CD14-positive monocyte (primary cell): ENCODE measurements around the gene INSYN2B. TPM values are rescaled to one million over a fixed set of nuclear protein-coding genes. Genes with fewer than 3 reads are reported as not detected.
A peak's percentile ranks its signal among the peaks of the same experiment; 100 is the strongest.

Source experiments
- DNase-seq, 3 donors: peaks; one replicate each; pipeline ENCODE4 v3.0.0-alpha.2; 2011 to 2022
- H2AFZ ChIP-seq: 2 replicates; pipeline ENCODE4 v1.6.0; 2012; ENCODE audit warnings: mild to moderate bottlenecking, low read depth, low read length, inconsistent platforms; ENCODE audit not compliant: insufficient read depth, poor library complexity, severe bottlenecking
- H3K27ac ChIP-seq, 2 donors: 1 replicate in 1 of 2; 2 replicates in 1 of 2; pipeline ENCODE4 v1.5.1; 2012 to 2013; ENCODE audit warnings: low read length in 2 of 2, control low read depth in 1 of 2, inconsistent platforms in 1 of 2, low read depth in 1 of 2, mild to moderate bottlenecking in 1 of 2
- H3K27me3 ChIP-seq, 2 donors: one replicate each; pipeline versions ENCODE4 v1.6.0 to v1.6.1; 2011 to 2013; ENCODE audit warnings: low read length in 2 of 2; ENCODE audit not compliant: control insufficient read depth in 2 of 2, insufficient read depth in 2 of 2
- H3K36me3 ChIP-seq, 2 donors: replicated peaks in 1 of 2; 1 replicate in 1 of 2; 2 replicates in 1 of 2; pipeline versions ENCODE4 v1.5.1 to v1.6.1; 2012 to 2013; ENCODE audit warnings: low read length in 2 of 2, control low read depth in 1 of 2, inconsistent platforms in 1 of 2, mild to moderate bottlenecking in 1 of 2; ENCODE audit not compliant: insufficient read depth in 2 of 2, control insufficient read depth in 1 of 2
- H3K4me1 ChIP-seq, 2 donors: 1 replicate in 1 of 2; 2 replicates in 1 of 2; pipeline versions ENCODE4 v1.5.1 to v1.6.1; 2012 to 2013; ENCODE audit warnings: low read length in 2 of 2, control low read depth in 1 of 2, inconsistent platforms in 1 of 2, mild to moderate bottlenecking in 1 of 2, moderate library complexity in 1 of 2; ENCODE audit not compliant: insufficient read depth in 2 of 2, control insufficient read depth in 1 of 2
- H3K4me2 ChIP-seq: replicated peaks from 2 replicates; pipeline ENCODE3; 2012; ENCODE audit warnings: low read length, moderate library complexity, mild to moderate bottlenecking; ENCODE audit not compliant: poor library complexity, severe bottlenecking; ENCODE audit errors: extremely low read depth
- H3K4me3 ChIP-seq, 3 experiments: fragments of 200-600 bp in 1 of 3; sonication (generic) in 1 of 3; replicated peaks in 1 of 3; 1 replicate in 2 of 3; 2 replicates in 1 of 3; pipeline ENCODE4 v1.5.1; 2011 to 2013; ENCODE audit warnings: low read length in 3 of 3, mild to moderate bottlenecking in 3 of 3, control low read depth in 2 of 3, low read depth in 2 of 3, inconsistent platforms in 1 of 3, moderate library complexity in 1 of 3
- H3K79me2 ChIP-seq: 2 replicates; pipeline ENCODE4 v1.6.0; 2012; ENCODE audit warnings: mild to moderate bottlenecking, control low read depth, inconsistent platforms, low read length, moderate library complexity; ENCODE audit not compliant: insufficient read depth
- H3K9ac ChIP-seq: 2 replicates; pipeline ENCODE4 v1.6.0; 2017; ENCODE audit warnings: low read length, mild to moderate bottlenecking; ENCODE audit not compliant: insufficient read depth, poor library complexity, severe bottlenecking
- H3K9me3 ChIP-seq, 2 donors: replicated peaks in 1 of 2; 1 replicate in 1 of 2; 2 replicates in 1 of 2; pipeline versions ENCODE4 v1.5.1 to v1.6.1; 2012 to 2013; ENCODE audit warnings: low read length in 2 of 2, control low read depth in 1 of 2; ENCODE audit not compliant: control insufficient read depth in 1 of 2, insufficient read depth in 1 of 2
- H4K20me1 ChIP-seq: 2 replicates; pipeline ENCODE4 v1.6.0; 2012; ENCODE audit warnings: mild to moderate bottlenecking, low read length, control low read depth, moderate library complexity; ENCODE audit not compliant: insufficient read depth
- H3K27ac Mint-ChIP-seq, 7 donors: one replicate each; pipeline ENCODE4 v1.8.0; 2020; ENCODE audit warnings: mild to moderate bottlenecking in 7 of 7, mixed read lengths in 7 of 7, moderate library complexity in 6 of 7, inconsistent platforms in 2 of 7
- H3K27me3 Mint-ChIP-seq, 3 donors: one replicate each; pipeline ENCODE4 v1.8.0; 2021 to 2022; ENCODE audit warnings: low read depth in 3 of 3, mild to moderate bottlenecking in 3 of 3, mixed read lengths in 3 of 3, moderate library complexity in 3 of 3, inconsistent platforms in 1 of 3
- H3K36me3 Mint-ChIP-seq, 2 donors: one replicate each; pipeline ENCODE4 v1.8.0; 2020; ENCODE audit warnings: mixed read lengths in 2 of 2, inconsistent platforms in 1 of 2, mild to moderate bottlenecking in 1 of 2
- H3K4me1 Mint-ChIP-seq: one replicate; pipeline ENCODE4 v1.8.0; 2020; ENCODE audit warnings: mild to moderate bottlenecking, mixed read lengths
- H3K4me3 Mint-ChIP-seq, 2 donors: one replicate each; pipeline ENCODE4 v1.8.0; 2020; ENCODE audit warnings: mild to moderate bottlenecking in 2 of 2, mixed read lengths in 2 of 2, moderate library complexity in 1 of 2
- H3K9me3 Mint-ChIP-seq, 7 donors: one replicate each; pipeline ENCODE4 v1.8.0; 2020 to 2022; ENCODE audit warnings: mixed read lengths in 7 of 7, mild to moderate bottlenecking in 6 of 7, moderate library complexity in 6 of 7, inconsistent platforms in 2 of 7
- WGBS: methylation state at CpG from one replicate; pipeline ENCODE4 v1.1.5; 2013; ENCODE audit warnings: missing lambda C conversion rate; ENCODE audit not compliant: insufficient coverage; 5-methylcytosine and 5-hydroxymethylcytosine counted together
- intact Hi-C, 2 donors: fragments of 100-400 bp; cut with micrococcal nuclease; formaldehyde crosslinking; loops; one replicate each; pipeline versions ENCODE4 v1.15.0 to v1.15.1; 2023
- polyA plus RNA-seq, 3 donors: library from polyadenylated mRNA; depleted of rRNA in 1 of 3; unstranded in 2 of 3; stranded (reverse) in 1 of 3; fragments of 300-500 nt in 2 of 3; fragments of >200 nt in 1 of 3; fragmentation: Illumina TruSeq in 2 of 3; gene quantifications; 1 replicate in 2 of 3; 2 replicates in 1 of 3; pipeline ENCODE4 v1.2.3, GENCODE V29; 2012 to 2021
- TF ChIP-seq, protein P1 (sequence below): fragments of 200-600 bp; IDR thresholded peaks from one replicate; pipeline ENCODE4 v1.8.0; 2022; ENCODE audit warnings: antibody characterized with exemption, mild to moderate bottlenecking

INSYN2B gene
- polyA plus RNA-seq, 3 donors, result 0.17 TPM; not detected in 2

DNA sequence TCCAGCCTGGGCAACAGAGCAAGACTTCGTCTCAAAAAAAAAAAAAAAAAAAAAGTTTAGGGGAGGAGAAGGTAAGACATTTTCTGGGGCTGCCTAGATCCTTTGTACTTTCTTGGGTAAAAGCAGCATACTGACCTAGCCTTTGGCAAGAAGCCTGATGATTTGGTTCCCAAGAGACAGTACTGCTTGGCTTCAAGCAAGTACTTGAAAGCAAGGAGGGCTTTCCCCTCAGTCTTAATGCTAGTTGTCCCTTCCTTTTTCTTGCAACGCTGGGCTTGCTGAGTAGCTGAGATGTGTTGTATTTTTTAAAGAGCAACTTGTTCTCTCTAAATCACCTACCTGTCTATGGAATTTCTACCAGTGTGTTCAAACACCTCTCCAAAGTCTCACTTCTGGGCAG lies 76.2 kb downstream of the INSYN2B start:
- intact Hi-C loops, result no loop called here
- no peaks in the 10 kb centered on the region for H3K27me3 Mint-ChIP-seq
- Histone ChIP-seq H3K4me3 (no peak overlapping the region), H3K4me2 (no peak overlapping the region), H3K27ac (no peak overlapping the region), H4K20me1 (peaks cover 100% of the 10 kb centered on the region), H3K9ac (no peak overlapping the region), H3K79me2 (peaks cover 24% of the 10 kb centered on the region), H3K9me3 (no peaks in the 10 kb centered on the region), H3K4me1 (no peaks in the 10 kb centered on the region), H3K36me3 (peaks cover 13 to 63% of the 10 kb centered on the region in 2 donors), H2AFZ (no peak overlapping the region), H3K27me3 (no peaks in the 10 kb centered on the region)
- H3K27ac Mint-ChIP-seq, result peak overlapping the region in 1 of 7 donors; percentile 20
- no peak for DNase-seq
- no peaks in the 10 kb centered on the region for H3K9me3 Mint-ChIP-seq
- TF ChIP-seq, protein P1, sequence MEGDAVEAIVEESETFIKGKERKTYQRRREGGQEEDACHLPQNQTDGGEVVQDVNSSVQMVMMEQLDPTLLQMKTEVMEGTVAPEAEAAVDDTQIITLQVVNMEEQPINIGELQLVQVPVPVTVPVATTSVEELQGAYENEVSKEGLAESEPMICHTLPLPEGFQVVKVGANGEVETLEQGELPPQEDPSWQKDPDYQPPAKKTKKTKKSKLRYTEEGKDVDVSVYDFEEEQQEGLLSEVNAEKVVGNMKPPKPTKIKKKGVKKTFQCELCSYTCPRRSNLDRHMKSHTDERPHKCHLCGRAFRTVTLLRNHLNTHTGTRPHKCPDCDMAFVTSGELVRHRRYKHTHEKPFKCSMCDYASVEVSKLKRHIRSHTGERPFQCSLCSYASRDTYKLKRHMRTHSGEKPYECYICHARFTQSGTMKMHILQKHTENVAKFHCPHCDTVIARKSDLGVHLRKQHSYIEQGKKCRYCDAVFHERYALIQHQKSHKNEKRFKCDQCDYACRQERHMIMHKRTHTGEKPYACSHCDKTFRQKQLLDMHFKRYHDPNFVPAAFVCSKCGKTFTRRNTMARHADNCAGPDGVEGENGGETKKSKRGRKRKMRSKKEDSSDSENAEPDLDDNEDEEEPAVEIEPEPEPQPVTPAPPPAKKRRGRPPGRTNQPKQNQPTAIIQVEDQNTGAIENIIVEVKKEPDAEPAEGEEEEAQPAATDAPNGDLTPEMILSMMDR, result no peak
- H3K4me1 Mint-ChIP-seq, result peaks cover 15% of the 10 kb centered on the region
- no peak overlapping the region for H3K4me3 Mint-ChIP-seq
- no CpG with 5 or more reads among the region's 2 CpGs for WGBS
- H3K36me3 Mint-ChIP-seq, result peaks cover 30 to 48% of the 10 kb centered on the region in 2 donors

DNA sequence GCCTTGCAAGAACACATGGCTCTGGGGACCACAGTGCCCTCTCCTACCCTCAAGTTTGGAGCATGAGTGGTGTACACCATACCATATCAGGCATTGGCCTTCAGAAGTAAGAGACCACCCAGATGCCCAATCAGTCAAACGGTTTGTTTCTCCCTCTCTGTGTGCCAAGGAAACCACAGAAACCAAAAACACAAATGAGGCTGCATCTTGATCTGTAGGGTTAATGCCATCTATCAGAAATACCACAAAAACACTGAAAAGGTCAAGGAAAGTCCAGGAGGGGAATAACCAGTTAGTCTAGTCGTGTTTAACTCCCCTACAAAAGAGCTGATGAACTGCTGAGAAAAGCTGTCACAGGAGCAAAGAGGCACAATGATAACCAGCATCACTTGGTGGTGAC lies 78.4 kb downstream of the INSYN2B start:
- no peak overlapping the region for H3K27ac ChIP-seq
- peaks cover 15% of the 10 kb centered on the region for H3K4me1 Mint-ChIP-seq
- peaks cover 17 to 66% of the 10 kb centered on the region in 2 donors for H3K36me3 ChIP-seq
- H3K79me2 ChIP-seq, result peaks cover 19% of the 10 kb centered on the region
- H3K4me3 Mint-ChIP-seq, result no peak overlapping the region
- peaks cover 100% of the 10 kb centered on the region for H4K20me1 ChIP-seq
- no peak for DNase-seq
- no peaks in the 10 kb centered on the region for H3K9me3 ChIP-seq
- H3K9me3 Mint-ChIP-seq, result no peaks in the 10 kb centered on the region
- H3K27ac Mint-ChIP-seq, result no peak overlapping the region
- H3K4me1 ChIP-seq, result no peaks in the 10 kb centered on the region
- no peaks in the 10 kb centered on the region for H3K27me3 ChIP-seq
- H3K27me3 Mint-ChIP-seq, result no peaks in the 10 kb centered on the region
- peaks cover 41 to 55% of the 10 kb centered on the region in 2 donors for H3K36me3 Mint-ChIP-seq
- 20% methylated on average over 2 of the region's 2 CpGs for WGBS
- no peak overlapping the region for H3K9ac ChIP-seq
- no peak overlapping the region for H2AFZ ChIP-seq
- no peak overlapping the region for H3K4me3 ChIP-seq
- H3K4me2 ChIP-seq, result no peak overlapping the region
- TF ChIP-seq, protein P1, result no peak
- intact Hi-C loops, result no loop called here
